H9 (cell line): Measurements from ENCODE around the gene ANKRD50. TPM values are rescaled to one million over a fixed set of nuclear protein-coding genes. Genes with fewer than 3 reads are reported as not detected.

Experiments used
- DNase-seq: peaks from one replicate; pipeline ENCODE4 v3.0.0-alpha.2; 2017
- H2AFZ ChIP-seq: one replicate; pipeline ENCODE4 v1.6.1; 2013; ENCODE audit warnings: mild to moderate bottlenecking, low read length, control low read depth, moderate library complexity
- H2AK5ac ChIP-seq: 2 replicates; pipeline ENCODE4 v1.6.1; 2013; ENCODE audit warnings: low read length, control low read depth, mixed read lengths; ENCODE audit not compliant: insufficient read length
- H2BK120ac ChIP-seq: one replicate; pipeline ENCODE4 v1.6.1; 2013; ENCODE audit warnings: low read depth, mild to moderate bottlenecking, low read length, control low read depth, inconsistent platforms; ENCODE audit not compliant: poor library complexity, severe bottlenecking
- H2BK12ac ChIP-seq: 2 replicates; pipeline ENCODE4 v1.6.1; 2013; ENCODE audit warnings: low read length, control low read depth, mixed read lengths, low read depth; ENCODE audit not compliant: insufficient read length
- H2BK15ac ChIP-seq: 2 replicates; pipeline ENCODE4 v1.6.1; 2013; ENCODE audit warnings: low read depth, low read length, control low read depth
- H2BK20ac ChIP-seq: one replicate; pipeline ENCODE4 v1.6.1; 2013; ENCODE audit warnings: low read depth, mild to moderate bottlenecking, low read length, control low read depth, inconsistent platforms; ENCODE audit not compliant: poor library complexity, severe bottlenecking
- H2BK5ac ChIP-seq: 2 replicates; pipeline ENCODE4 v1.6.1; 2013; ENCODE audit warnings: low read length, control low read depth, mixed read lengths; ENCODE audit not compliant: insufficient read length
- H3K14ac ChIP-seq: 2 replicates; pipeline ENCODE4 v1.6.1; 2013; ENCODE audit warnings: low read length, control low read depth; ENCODE audit not compliant: insufficient read depth
- H3K18ac ChIP-seq: 2 replicates; pipeline ENCODE4 v1.6.1; 2013; ENCODE audit warnings: low read depth, mild to moderate bottlenecking, mixed read lengths, low read length, control low read depth; ENCODE audit not compliant: insufficient read length
- H3K23ac ChIP-seq: 2 replicates; pipeline ENCODE4 v1.6.1; 2013; ENCODE audit warnings: low read length, control low read depth, mixed read lengths, low read depth; ENCODE audit not compliant: insufficient read length
- H3K23me2 ChIP-seq: 2 replicates; pipeline ENCODE4 v1.6.1; 2013; ENCODE audit warnings: low read depth, mild to moderate bottlenecking, mixed read lengths, low read length, control low read depth; ENCODE audit not compliant: insufficient read length, poor library complexity, severe bottlenecking
- H3K27ac ChIP-seq: 2 replicates; pipeline ENCODE4 v1.5.1; 2013; ENCODE audit warnings: low read length, control low read depth, mixed read lengths, low read depth; ENCODE audit not compliant: insufficient read length
- H3K27me3 ChIP-seq: 2 replicates; pipeline ENCODE4 v1.6.1; 2013; ENCODE audit warnings: low read length, control low read depth, inconsistent platforms; ENCODE audit not compliant: insufficient read depth
- H3K4ac ChIP-seq: 2 replicates; pipeline ENCODE4 v1.6.1; 2013; ENCODE audit warnings: low read depth, mild to moderate bottlenecking, control low read depth, inconsistent platforms, low read length, moderate library complexity
- H3K4me1 ChIP-seq: 2 replicates; pipeline ENCODE4 v1.6.1; 2013; ENCODE audit warnings: low read length, control low read depth, inconsistent platforms; ENCODE audit not compliant: insufficient read depth
- H3K4me2 ChIP-seq: 2 replicates; pipeline ENCODE4 v1.6.1; 2013; ENCODE audit warnings: low read length, control low read depth, mixed read lengths; ENCODE audit not compliant: insufficient read length, insufficient read depth
- H3K56ac ChIP-seq: 2 replicates; pipeline ENCODE4 v1.6.1; 2013; ENCODE audit warnings: low read depth, mild to moderate bottlenecking, mixed read lengths, low read length, control low read depth; ENCODE audit not compliant: insufficient read length
- H3K79me1 ChIP-seq: 2 replicates; pipeline ENCODE4 v1.6.1; 2013; ENCODE audit warnings: low read depth, mild to moderate bottlenecking, moderate library complexity, low read length, control low read depth, inconsistent platforms; ENCODE audit not compliant: insufficient read depth, poor library complexity, severe bottlenecking
- H3K79me2 ChIP-seq: 2 replicates; pipeline ENCODE4 v1.6.1; 2013; ENCODE audit warnings: low read length, control low read depth, inconsistent platforms; ENCODE audit not compliant: insufficient read depth
- H3K9ac ChIP-seq: 2 replicates; pipeline ENCODE4 v1.6.1; 2013; ENCODE audit warnings: low read length, control low read depth, mixed read lengths; ENCODE audit not compliant: insufficient read length; ENCODE audit errors: extremely low read depth
- H3K9me3 ChIP-seq: one replicate; pipeline ENCODE4 v1.6.1; 2013; ENCODE audit warnings: low read depth, low read length, inconsistent platforms; ENCODE audit not compliant: control insufficient read depth
- H3T11ph ChIP-seq: one replicate; pipeline ENCODE4 v1.6.1; 2013; ENCODE audit warnings: mild to moderate bottlenecking, low read length, control low read depth, inconsistent platforms
- H4K20me1 ChIP-seq: one replicate; pipeline ENCODE4 v1.6.1; 2013; ENCODE audit not compliant: control insufficient read depth, insufficient read length, insufficient read depth
- H4K5ac ChIP-seq: 2 replicates; pipeline ENCODE4 v1.6.1; 2013; ENCODE audit warnings: low read depth, mild to moderate bottlenecking, mixed read lengths, low read length, control low read depth; ENCODE audit not compliant: insufficient read length
- H4K8ac ChIP-seq: replicated peaks from 2 replicates; pipeline ENCODE4 v1.6.1; 2013; ENCODE audit warnings: low read length, control low read depth, mixed read lengths, low read depth; ENCODE audit not compliant: insufficient read length
- H4K91ac ChIP-seq: 2 replicates; pipeline ENCODE4 v1.6.1; 2013; ENCODE audit warnings: low read depth, mild to moderate bottlenecking, moderate library complexity, mixed read lengths, low read length, control low read depth; ENCODE audit not compliant: insufficient read length
- H3K27ac Mint-ChIP-seq, 3 experiments: 2 replicates in 2 of 3; 3 replicates in 1 of 3; pipeline ENCODE4 v1.8.0; 2020 to 2021; ENCODE audit warnings: mixed read lengths in 3 of 3, mild to moderate bottlenecking in 1 of 3, moderate library complexity in 1 of 3
- H3K27me3 Mint-ChIP-seq: 2 replicates; pipeline ENCODE4 v1.8.0; 2021; ENCODE audit warnings: low read depth, mild to moderate bottlenecking, moderate library complexity, mixed read lengths
- H3K36me3 Mint-ChIP-seq, 3 experiments: 2 replicates in 2 of 3; 3 replicates in 1 of 3; pipeline ENCODE4 v1.8.0; 2020 to 2021; ENCODE audit warnings: low read depth in 3 of 3, mixed read lengths in 3 of 3; ENCODE audit not compliant: insufficient read depth in 1 of 3
- H3K4me1 Mint-ChIP-seq, 2 experiments: 2 replicates each; pipeline ENCODE4 v1.8.0; 2020; ENCODE audit warnings: mixed read lengths in 2 of 2
- H3K4me3 Mint-ChIP-seq, 2 experiments: 2 replicates in 1 of 2; 3 replicates in 1 of 2; pipeline ENCODE4 v1.8.0; 2020 to 2021; ENCODE audit warnings: mild to moderate bottlenecking in 2 of 2, mixed read lengths in 2 of 2, moderate library complexity in 1 of 2
- H3K9me3 Mint-ChIP-seq, 2 experiments: 2 replicates in 1 of 2; 3 replicates in 1 of 2; pipeline ENCODE4 v1.8.0; 2020; ENCODE audit warnings: mild to moderate bottlenecking in 2 of 2, mixed read lengths in 2 of 2, moderate library complexity in 1 of 2
- CTCF ChIP-seq: fragments of 200-600 bp; sonication (generic); conservative IDR thresholded peaks from 3 replicates; pipeline ENCODE4 v1.8.0; 2021; ENCODE audit warnings: antibody characterized with exemption, mild to moderate bottlenecking
- WGBS: extraction: QIAGEN DNeasy Blood & Tissue Kit; methylation state at CpG from one replicate; pipeline ENCODE4 v1.1.7; 2013; ENCODE audit warnings: missing lambda C conversion rate, low lambda C conversion rate, mixed read lengths; ENCODE audit not compliant: insufficient read length; ENCODE audit errors: extremely low coverage; 5-methylcytosine and 5-hydroxymethylcytosine counted together
- total RNA-seq: library from RNA; stranded (reverse); gene quantifications from 2 replicates; pipeline ENCODE4 v1.2.1, GENCODE V29; 2021

The ANKRD50 gene
- total RNA-seq, 1 experiment from 2014 or later = 30.1 TPM

GRCh38 chr4:124708517-124709300 lies 3.8 kb downstream of the ANKRD50 start:
- peaks cover 11% of the 10 kb centered on the region for H3K23me2 ChIP-seq
- H2BK12ac ChIP-seq = no peak overlapping the region
- H2BK15ac ChIP-seq = no peak overlapping the region
- no CpG with 5 or more reads among the region's 1 CpG for WGBS
- H2AK5ac ChIP-seq = no peak overlapping the region
- H3K4me2 ChIP-seq = no peak overlapping the region
- no peak for TF ChIP-seq CTCF
- no peak overlapping the region for H3K23ac ChIP-seq
- peak overlapping the region; percentile 41 to 57 for H3K4me3 Mint-ChIP-seq
- H3K27ac Mint-ChIP-seq = peak overlapping the region in 1 of 3 experiments; percentile 4; a peak in 1 of 7 replicates
- H4K91ac ChIP-seq = no peak overlapping the region
- H3K79me2 ChIP-seq = peaks cover 22% of the 10 kb centered on the region; the same call in 1 of the 2 replicates
- no peak overlapping the region for H2BK5ac ChIP-seq
- H3K9ac ChIP-seq = no peak overlapping the region
- H3K27me3 ChIP-seq = no peaks in the 10 kb centered on the region
- no peak overlapping the region for H4K5ac ChIP-seq
- H2BK120ac ChIP-seq = no peak overlapping the region
- H3K79me1 ChIP-seq = no peaks in the 10 kb centered on the region
- peaks cover 2% of the 10 kb centered on the region; the same call in 1 of the 2 replicates for H3K4me1 ChIP-seq
- no peaks in the 10 kb centered on the region for H4K20me1 ChIP-seq
- no peak overlapping the region for H3K4ac ChIP-seq
- no peaks in the 10 kb centered on the region for H3K9me3 Mint-ChIP-seq
- no peak overlapping the region for H3K14ac ChIP-seq
- H4K8ac ChIP-seq = no peak overlapping the region
- no peaks in the 10 kb centered on the region for H3K9me3 ChIP-seq
- H3K27me3 Mint-ChIP-seq = no peaks in the 10 kb centered on the region
- no peak overlapping the region for H3T11ph ChIP-seq
- H2AFZ ChIP-seq = no peak overlapping the region
- no peak overlapping the region for H3K18ac ChIP-seq
- DNase-seq = no peak
- peaks cover 16 to 30% (median 27%) of the 10 kb centered on the region in 3 experiments for H3K36me3 Mint-ChIP-seq
- no peak overlapping the region for H2BK20ac ChIP-seq
- H3K4me1 Mint-ChIP-seq = peaks cover 38 to 41% of the 10 kb centered on the region in 2 experiments
- H3K56ac ChIP-seq = no peak overlapping the region
- no peak overlapping the region for H3K27ac ChIP-seq
